ENCODE measurements around the gene KLHDC4. TPM values are rescaled to one million over a fixed set of nuclear protein-coding genes. Genes with fewer than 3 reads are reported as not detected.

Gene KLHDC4
- total and polyA plus RNA-seq, 10 of the 15 experiments (the other 5 are each of a cell fraction or from before 2014, with no cell fraction given) = 0.80 to 62.1 (median 32.8) TPM

DNA sequence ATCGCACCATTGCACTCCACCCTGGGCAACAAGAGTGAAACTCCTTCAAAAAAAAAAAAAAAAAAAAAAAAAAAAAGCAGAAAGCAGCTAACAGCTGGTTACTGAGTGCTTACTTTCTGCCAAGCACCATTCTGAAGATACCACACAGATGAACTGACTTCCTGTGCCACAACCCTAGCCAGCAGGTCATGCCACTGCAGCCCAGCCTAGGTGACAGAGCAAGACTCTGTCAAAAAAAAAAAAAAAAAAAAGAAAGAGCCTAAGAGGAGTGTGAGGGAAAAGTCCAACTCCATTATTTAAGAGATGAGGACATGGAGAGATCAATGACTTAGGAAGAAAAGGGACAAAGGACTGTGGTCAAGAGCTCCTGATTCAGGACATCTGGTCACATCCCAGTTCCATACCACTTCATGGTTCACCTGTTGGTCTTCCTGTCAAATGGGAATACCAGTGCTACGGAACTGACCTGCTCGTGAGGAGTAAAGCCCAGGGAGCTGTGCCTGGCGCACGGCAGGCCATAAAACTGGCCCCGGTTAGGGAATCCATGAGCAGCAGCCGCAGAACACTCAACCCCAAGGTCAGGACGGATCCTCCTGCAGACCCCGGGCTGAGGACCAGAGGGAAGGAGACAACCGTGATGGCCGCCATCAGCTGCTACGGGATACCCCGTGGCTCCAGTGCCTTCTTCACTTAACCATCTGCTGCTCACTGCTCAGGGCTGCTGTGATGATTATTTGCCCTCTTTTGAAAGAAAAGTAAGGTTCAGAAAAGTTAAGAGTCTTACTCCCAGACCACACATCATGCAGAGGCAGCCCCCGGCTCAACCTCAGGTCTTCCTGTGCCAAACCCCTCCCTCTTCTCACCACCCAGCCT is 950 bp downstream of the KLHDC4 start:
- ChIA-PET RAD21 (ENCODE audit: unreplicated experiment) (no interaction called here), SMC1A (ENCODE audit: uncharacterized antibody, unreplicated experiment) (interaction anchor here (1.4 kb wide), 1 partner anchor 14 kb away, joined by 4 read pairs; no protein-coding TSS in a partner anchor), CTCF (interaction anchor here (0.6 to 1.9 kb wide), 5 partner anchors 14 to 348 kb away, joined by 3 to 5 read pairs (median 5); no protein-coding TSS in a partner anchor), POLR2A (interaction anchor here (1.3 to 1.4 kb wide), 3 partner anchors 8 to 381 kb away, joined by 3 to 5 read pairs (median 3); partner anchors contain the start of gene FBXO31)
- DNase-seq (ENCODE audit: low read depth, low spot score) (no peak), FAIRE-seq (no peak), ATAC-seq (peak; percentile 9)
- in situ Hi-C loops (cut with MboI) (no loop called here), intact Hi-C loops (cut with micrococcal nuclease; ENCODE audit: unreplicated experiment) (loop anchor here (5.0 to 10.0 kb wide), 3 partner anchors 63 to 373 kb away; partner anchors contain the start of gene MAP1LC3B)
- peaks cover 4 to 5% of the 10 kb centered on the region in 2 experiments; a peak in 3 of 4 replicates for H3K36me3 ChIP-seq (ENCODE audit: control insufficient read depth in 2 of 2, insufficient read depth in 2 of 2, low read length in 1 of 2)
- H4K20me1 ChIP-seq (ENCODE audit: control insufficient read depth, insufficient read depth) = no peaks in the 10 kb centered on the region
- H3K79me2 ChIP-seq (ENCODE audit: control insufficient read depth, insufficient read depth, low read length) = peaks cover 32% of the 10 kb centered on the region
- H3K4me2 ChIP-seq (ENCODE audit: control insufficient read depth, insufficient read depth) = peak overlapping the region; percentile 99
- peaks cover 6% of the 10 kb centered on the region for H3K4me1 ChIP-seq (ENCODE audit: control insufficient read depth, insufficient read depth, low read length)
- peak overlapping the region; percentile 93 for H3K27ac ChIP-seq (ENCODE audit: control insufficient read depth, insufficient read depth)
- BruUV-seq (replicated peaks) = no TSS peak
- peak overlapping the region; percentile 89 for H3K4me3 ChIP-seq
- H3K27me3 ChIP-seq (replicated peaks in 1 of 2; ENCODE audit: control insufficient read depth in 2 of 2, insufficient read depth in 2 of 2, low read length in 1 of 2) = no peaks in the 10 kb centered on the region
- TF ChIP-seq YY1 (IDR thresholded peaks at IDR 0.05; ENCODE audit: low read depth, low read length) (peak; percentile 57), CTCF (IDR thresholded peaks at IDR 0.05 in 2 of 3, conservative IDR thresholded peaks at IDR 0.05 in 1 of 3; ENCODE audit: control insufficient read depth in 2 of 3, extremely low read depth in 1 of 3, insufficient read depth in 1 of 3, low read depth in 3 of 3, low read length in 3 of 3) (no peak), CBX3 (IDR thresholded peaks at IDR 0.05; ENCODE audit: borderline replicate concordance, low read depth) (no peak), RUNX3 (IDR thresholded peaks at IDR 0.05; ENCODE audit: low read length) (0 out of 2 replicates have a peak, but pooled peaks have one; percentile 10), ZSCAN29 (IDR thresholded peaks at IDR 0.05) (no peak)
- TF ChIP-seq, protein P1, sequence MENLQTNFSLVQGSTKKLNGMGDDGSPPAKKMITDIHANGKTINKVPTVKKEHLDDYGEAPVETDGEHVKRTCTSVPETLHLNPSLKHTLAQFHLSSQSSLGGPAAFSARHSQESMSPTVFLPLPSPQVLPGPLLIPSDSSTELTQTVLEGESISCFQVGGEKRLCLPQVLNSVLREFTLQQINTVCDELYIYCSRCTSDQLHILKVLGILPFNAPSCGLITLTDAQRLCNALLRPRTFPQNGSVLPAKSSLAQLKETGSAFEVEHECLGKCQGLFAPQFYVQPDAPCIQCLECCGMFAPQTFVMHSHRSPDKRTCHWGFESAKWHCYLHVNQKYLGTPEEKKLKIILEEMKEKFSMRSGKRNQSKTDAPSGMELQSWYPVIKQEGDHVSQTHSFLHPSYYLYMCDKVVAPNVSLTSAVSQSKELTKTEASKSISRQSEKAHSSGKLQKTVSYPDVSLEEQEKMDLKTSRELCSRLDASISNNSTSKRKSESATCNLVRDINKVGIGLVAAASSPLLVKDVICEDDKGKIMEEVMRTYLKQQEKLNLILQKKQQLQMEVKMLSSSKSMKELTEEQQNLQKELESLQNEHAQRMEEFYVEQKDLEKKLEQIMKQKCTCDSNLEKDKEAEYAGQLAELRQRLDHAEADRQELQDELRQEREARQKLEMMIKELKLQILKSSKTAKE (IDR thresholded peaks at IDR 0.05; ENCODE audit: low read depth, poor library complexity, severe bottlenecking) = no peak
- H2AFZ ChIP-seq (ENCODE audit: control insufficient read depth, low read depth, low read length) = peak overlapping the region; percentile 86; the same call in 1 of the 2 replicates
- no peaks in the 10 kb centered on the region for H3K9me3 ChIP-seq (replicated peaks; ENCODE audit: control insufficient read depth, insufficient read depth, low read length)
- 38% methylated on average over 13 of the region's 14 CpGs for WGBS (ENCODE audit: insufficient coverage, insufficient replicate concordance, low lambda C conversion rate, missing lambda C conversion rate)
- H3K9ac ChIP-seq (ENCODE audit: control insufficient read depth, insufficient read depth, low read length) = peak overlapping the region; percentile 94

All from GM12878 (cell line).